ENCODE measurements around the gene TK1.
"Not testable (repeated sequence)": the region's sequence is repeated elsewhere in the genome, so short reads cannot be mapped to it uniquely, and the experiment has no call there.

The TK1 gene

DNA sequence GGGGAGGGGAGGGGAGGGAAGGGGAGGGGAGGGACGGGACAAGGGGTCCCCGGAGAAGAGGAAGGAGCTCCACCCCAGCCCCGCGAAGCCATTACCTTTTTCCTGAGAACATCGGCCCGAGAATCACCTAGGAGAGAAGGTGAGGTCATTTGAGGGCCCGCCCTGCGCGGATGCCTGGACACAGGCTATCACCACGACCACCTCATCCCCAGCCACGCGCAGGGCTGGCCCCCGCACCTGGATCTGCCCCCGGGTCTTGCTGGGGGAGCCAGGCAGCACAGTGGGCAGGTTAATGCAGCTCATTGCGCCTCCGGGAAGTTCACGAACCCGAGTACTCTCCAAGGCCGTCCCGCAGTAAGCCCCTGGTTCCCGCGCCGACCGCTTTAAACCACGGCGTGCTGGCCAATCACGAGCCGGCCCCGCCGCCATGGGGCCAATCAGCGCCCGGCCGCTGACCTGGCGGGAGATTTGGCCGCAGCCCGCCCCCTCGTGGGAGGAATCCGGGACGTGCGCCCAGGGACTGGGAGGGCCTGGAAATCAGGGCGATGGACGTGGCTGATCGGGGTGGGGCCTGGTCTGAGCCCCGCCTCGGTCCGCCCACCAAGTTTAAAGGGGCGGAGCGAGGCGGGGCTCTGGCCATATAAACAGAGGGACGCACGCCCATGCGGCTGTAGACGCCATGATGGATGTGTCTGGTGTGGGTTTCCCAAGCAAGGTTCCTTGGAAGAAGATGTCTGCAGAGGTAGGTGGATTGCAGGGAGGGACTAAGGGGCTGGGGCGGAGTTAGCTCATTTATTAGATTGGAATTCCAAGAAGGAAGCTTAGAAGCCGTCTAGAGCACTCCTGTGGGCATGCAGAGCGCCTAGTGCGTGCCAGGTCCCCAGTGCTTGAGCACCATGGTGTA lies at the start of gene TK1, which contains the start of gene AFMID:
TSS of gene TK1 (minus strand) at position 361 of the 904 bp plus-strand sequence. CDS start at position 303, 58 bp downstream.
TSS of gene AFMID (plus strand) at position 671 of the 904 bp plus-strand sequence. CDS start at position 680, 9 bp downstream.
- peak; percentile 81 to 97 for DNase-seq (ENCODE audit: low read depth in 2 of 2)

DNA sequence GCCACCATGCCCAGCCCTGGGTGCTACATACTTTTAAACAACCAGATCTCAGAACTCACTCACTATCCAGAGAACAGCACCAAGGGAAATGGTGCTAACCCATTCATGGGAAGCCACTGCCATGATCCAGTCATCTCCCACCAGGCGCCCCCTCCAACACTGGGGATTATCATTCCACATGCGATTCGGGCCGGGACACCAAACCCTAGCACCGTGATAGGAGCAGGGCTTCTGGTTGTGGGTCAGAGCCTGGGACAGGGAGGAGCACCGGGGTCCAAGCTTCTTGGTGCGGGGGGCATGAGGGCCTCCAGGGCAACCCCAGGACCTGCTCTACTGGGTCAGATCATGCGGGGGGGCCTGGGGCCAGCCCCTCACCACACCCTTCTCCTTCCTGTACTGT lies 49.0 kb upstream of the TK1 start:
- no peak for DNase-seq (ENCODE audit: low read depth in 2 of 2)

DNA sequence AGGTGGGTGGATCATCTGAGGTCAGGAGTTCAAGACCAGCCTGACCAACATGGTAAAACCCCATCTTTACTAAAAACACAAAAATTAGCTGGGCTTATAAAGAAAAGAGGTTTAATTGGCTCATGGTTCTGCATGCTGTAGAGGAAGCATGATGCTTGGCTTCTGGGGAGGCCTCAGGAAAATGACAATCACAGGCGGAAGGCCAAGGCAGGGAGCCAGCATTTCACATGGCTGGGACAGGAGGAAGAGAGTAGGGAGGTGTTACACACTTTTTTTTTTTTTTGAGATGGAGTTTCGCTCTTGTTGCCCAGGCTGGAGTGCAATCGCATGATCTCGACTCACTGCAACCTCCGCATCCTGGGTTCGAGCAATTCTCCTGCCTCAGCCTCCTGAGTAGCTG lies 48.2 kb upstream of the TK1 start:
- not testable (repeated sequence) for DNase-seq (ENCODE audit: low read depth in 2 of 2)

DNA sequence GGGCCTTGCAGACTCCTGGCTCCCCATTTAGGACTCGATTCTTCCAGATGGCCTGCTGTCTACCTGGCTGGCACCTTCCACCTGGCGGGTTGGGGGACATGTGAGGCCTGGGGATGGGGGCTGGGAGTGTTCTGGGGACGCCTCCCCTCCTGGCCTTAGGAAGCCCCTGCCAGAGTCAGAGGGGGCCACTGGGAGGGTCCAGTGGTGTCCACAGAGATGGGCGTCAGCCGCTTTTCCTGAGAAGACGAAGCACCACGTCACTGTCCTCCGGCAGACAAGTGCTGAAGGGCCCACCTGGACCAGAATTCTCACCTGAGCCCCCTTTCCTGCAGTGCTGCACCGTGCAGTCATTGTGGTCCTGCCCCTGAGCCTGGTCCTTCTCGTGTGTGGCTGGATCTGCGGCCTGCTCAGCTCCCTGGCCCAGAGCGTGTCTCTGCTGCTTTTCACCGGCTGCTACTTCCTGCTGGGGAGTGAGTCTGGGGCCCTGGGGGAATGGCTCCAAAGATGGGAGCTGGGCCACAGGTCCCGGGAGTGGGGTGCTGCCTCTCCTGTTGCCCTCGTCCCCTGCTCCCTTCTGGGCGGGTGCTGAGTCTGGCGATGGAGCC lies 47.5 kb upstream of the TK1 start:
- DNase-seq (ENCODE audit: low read depth in 2 of 2): no peak

DNA sequence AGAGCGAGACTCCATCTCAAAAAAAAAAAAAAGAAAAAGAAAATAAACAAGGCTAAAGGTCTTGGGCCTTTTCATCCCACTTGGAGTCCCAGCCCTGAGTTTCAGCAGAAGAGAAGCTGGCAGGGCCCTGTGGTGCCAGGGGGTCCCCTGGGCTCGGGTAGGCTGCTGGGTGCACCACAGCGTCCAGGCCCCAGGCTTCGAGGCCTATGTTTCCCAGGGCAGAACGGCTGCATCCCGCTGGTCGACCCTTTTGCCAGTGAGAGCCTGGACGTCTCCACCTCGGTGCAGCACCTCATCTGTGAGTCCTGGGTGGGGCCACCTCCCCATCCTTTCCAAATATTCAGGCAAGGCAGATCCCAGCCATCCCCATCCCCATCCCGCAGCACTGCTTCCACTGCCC lies 46.8 kb upstream of the TK1 start:
- no peak for DNase-seq (ENCODE audit: low read depth in 2 of 2)

DNA sequence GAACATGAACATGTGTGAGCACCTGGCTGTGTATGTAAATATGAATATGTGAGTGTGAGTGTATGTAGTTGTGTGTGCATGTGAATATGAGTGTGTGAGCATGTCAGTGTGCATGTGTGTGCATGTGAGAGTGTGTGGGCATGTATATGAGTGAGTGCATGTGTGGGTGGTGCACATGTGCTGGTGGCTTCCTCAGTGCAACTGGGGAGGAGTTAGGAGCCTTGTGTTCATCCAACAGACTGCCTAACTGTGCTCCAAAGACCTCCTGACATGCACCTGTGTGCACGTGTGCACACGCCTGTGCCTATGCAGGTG lies 46.0 kb upstream of the TK1 start:
- no peak for DNase-seq (ENCODE audit: low read depth in 2 of 2)

DNA sequence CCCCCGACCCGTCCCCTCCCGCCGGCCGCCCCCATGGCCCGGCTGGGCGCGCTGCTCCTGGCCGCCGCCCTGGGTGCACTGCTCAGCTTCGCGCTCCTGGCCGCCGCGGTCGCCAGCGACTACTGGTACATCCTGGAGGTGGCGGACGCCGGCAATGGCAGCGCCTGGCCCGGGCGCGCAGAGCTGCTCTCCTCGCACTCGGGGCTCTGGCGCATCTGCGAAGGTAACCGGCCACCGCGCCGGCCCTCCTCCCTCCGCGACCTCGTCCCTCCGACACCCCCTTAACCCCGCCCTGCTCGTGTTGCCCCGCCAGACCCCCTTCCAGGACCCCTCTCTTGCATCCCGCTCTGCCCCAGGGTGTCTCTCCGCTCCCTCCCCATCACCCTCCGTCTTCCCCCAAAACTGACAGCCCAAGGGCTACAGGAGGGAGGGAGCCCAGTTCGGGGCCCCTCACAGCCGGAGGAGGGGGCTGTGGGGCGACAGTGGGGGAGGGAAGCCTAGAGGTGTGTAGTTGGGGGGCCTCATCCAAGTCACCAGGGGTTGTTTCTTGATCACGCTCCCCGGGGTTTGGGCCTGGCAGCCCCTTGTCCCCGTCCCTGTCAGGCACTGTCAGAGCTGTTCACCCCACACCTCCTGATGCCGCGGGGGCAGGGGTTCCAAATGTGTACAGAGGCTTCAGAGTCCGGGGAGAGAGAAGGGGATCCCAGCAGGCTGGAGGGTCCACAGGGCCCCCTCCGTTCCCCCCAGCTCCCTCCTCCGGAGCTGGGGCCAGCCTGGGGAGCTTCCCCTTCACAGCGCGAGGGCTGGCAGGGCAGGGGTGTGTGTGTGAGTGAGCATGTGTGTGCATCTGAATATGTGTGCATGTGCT lies 45.4 kb upstream of the TK1 start:
- peak in 1 of 2 experiments; percentile 21 for DNase-seq (ENCODE audit: low read depth in 2 of 2)

GRCh38 chr17:78230996-78231935 lies 44.4 kb upstream of the TK1 start, which contains the start of gene TMEM235:
TMEM235 (plus strand) TSS chr17:78231631; CDS start chr17:78232024, 393 bp downstream.
- no peak for DNase-seq (ENCODE audit: low read depth in 2 of 2)

- no peak for DNase-seq (ENCODE audit: low read depth in 2 of 2)
Observed at GRCh38 chr17:78230252-78230962, 43.6 kb upstream of the TK1 start.

DNA sequence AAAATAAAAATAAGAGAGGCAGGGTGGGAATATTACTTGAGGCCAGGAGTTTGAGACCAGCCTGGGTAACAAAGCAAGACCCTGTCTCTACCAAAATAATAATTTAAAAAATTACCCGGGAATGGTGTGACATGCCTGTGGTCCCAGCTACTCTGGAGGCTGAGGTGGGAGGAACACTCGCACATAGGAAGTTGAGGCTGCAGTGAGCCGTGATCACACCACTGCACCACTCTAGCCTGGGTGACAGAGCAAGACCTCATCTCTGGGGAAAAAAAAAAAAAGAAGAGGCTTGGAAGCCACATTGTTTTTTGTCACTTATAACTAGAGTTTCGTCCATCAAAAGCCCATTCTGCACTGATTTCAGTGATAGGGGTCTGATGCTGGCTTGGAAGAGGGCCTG lies 41.3 kb upstream of the TK1 start:
- DNase-seq (ENCODE audit: low read depth in 2 of 2): no peak

DNA sequence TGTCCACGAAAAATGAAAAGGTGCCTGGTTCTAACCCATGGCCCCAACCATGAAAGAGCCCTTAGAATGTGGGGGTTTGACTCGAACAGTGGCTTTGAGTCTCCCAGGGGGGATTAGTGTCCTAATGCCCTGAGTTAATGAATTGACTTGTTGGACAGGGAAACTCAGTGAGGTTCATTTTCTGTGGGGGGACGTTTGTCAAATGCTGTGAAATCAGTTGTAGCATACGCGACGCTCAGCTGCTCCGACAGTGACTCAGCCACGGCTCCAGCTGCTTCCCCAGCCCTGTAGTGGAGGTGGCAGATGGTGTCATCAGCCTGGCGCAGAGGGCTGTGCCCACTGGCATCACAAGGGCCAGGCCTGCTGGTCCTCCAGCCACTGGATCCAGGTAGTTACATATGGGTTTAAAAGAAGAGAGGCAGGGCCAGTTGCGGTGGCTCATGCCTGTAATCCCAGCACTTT lies 40.6 kb upstream of the TK1 start:
- DNase-seq (ENCODE audit: low read depth in 2 of 2): no peak

DNA sequence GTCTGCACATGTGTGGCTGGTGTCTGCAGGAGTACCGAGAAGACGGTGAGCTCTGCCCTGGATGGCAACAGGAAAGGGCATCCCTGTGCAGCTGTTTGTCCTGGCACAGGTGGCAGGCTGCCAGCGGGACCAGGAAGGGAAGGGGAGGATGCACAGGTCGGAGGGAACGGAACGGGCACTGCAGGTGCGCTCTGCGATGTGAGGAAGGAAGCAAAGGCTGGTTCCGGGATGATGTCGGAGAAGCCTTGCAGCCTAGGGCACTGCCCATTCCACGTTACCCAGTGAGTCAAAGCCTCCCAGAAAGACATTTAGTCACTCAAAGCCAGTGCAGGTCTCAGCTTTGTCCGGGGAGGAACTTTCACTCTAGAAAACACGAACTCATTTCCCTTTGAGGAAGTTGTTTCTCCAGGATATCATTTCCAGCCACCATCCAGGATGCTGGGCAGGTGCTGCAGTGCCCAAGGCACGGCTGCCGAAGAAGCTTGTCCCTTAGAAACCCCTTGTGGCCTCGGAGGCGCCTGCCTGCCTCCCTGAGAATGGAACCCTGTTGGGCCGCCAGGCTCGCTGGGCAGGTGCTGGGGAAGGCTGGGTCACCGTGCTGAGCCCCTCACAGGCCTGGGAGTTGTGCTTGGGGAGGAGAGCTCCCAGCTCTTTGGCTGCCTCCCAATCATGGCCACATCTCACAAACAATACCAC lies 40.1 kb upstream of the TK1 start:
- DNase-seq (ENCODE audit: low read depth in 2 of 2): no peak

GRCh38 chr17:78226055-78226758 lies 39.4 kb upstream of the TK1 start:
- DNase-seq (ENCODE audit: low read depth in 2 of 2): no peak

GRCh38 chr17:78225088-78225865 lies 38.4 kb upstream of the TK1 start:
- DNase-seq (ENCODE audit: low read depth in 2 of 2): no peak

- DNase-seq (ENCODE audit: low read depth in 2 of 2): no peak
Observed at GRCh38 chr17:78224231-78225087, 37.6 kb upstream of the TK1 start.

GRCh38 chr17:78223765-78224164 lies 36.9 kb upstream of the TK1 start:
- no peak for DNase-seq (ENCODE audit: low read depth in 2 of 2)

DNA sequence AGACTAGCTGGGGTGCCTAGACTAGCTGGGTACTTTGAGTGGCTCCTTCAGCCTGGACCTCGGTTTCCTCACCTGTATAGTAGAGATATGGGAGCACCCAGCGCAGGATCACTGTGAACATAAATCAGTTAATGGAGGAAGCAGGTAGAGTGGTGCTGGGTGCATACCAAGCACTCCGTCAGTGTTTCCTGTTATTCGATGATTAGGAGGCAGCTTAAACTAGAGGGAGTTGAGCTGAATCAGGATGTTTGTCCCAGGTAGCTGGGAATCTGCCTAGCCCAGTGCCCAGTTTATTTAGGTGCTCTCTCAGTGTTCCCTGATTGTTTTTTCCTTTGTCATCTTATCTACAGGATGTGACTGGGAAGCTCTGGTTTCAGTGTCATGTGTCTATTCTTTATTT lies 36.2 kb upstream of the TK1 start:
- DNase-seq (ENCODE audit: low read depth in 2 of 2): no peak

Measured in stimulated activated CD4-positive, alpha-beta T cell treated with anti-CD3 and anti-CD28 coated beads, Interleukin-12 subunit alpha, Interleukin-12 subunit beta, amount 100 ng/mL, for 24 hours (primary cell).